ENCODE results near the gene TGFBR2. TPM values are rescaled to one million over a fixed set of nuclear protein-coding genes. Genes with fewer than 3 reads are reported as not detected.

Gene TGFBR2
- total RNA-seq, result 221 TPM

DNA sequence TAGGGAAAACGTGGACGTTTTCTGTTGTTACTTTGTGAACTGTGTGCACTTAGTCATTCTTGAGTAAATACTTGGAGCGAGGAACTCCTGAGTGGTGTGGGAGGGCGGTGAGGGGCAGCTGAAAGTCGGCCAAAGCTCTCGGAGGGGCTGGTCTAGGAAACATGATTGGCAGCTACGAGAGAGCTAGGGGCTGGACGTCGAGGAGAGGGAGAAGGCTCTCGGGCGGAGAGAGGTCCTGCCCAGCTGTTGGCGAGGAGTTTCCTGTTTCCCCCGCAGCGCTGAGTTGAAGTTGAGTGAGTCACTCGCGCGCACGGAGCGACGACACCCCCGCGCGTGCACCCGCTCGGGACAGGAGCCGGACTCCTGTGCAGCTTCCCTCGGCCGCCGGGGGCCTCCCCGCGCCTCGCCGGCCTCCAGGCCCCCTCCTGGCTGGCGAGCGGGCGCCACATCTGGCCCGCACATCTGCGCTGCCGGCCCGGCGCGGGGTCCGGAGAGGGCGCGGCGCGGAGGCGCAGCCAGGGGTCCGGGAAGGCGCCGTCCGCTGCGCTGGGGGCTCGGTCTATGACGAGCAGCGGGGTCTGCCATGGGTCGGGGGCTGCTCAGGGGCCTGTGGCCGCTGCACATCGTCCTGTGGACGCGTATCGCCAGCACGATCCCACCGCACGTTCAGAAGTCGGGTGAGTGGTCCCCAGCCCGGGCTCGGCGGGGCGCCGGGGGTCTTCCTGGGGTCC, at the start of gene TGFBR2:
Gene TGFBR2, plus strand, starts transcription at position 301 of the 731 bp plus-strand sequence. Its CDS starts 283 bp downstream, at position 584.
- DNase-seq (ENCODE audit: low spot score) (peak; percentile 95), ATAC-seq (peak; percentile 96)
- intact Hi-C loops (cut with DNase I), result no loop called here

GRCh38 chr3:30557746-30558303, 48.6 kb upstream of the TGFBR2 start:
- DNase-seq (ENCODE audit: low spot score) (no peak), ATAC-seq (no peak)
- intact Hi-C loops (cut with DNase I), result no loop called here

DNA sequence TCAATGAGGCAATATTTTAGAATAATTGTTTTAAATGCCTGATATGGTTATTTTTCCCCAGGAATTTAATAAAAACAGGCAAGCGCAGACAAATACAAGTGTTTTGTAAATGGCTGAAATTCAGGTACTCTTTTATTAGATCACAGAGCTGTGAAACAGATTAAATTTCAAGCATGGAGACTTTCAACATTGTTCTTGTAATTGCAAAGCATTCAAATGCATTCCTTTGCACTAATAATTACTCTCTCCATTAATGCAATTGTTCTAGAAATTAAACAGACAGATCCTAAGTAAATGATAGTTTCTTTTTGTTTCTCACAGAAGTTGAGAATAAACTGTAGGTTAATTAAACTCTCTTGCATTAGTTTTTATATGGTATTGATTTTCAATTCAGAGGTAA, 42.4 kb upstream of the TGFBR2 start:
- ATAC-seq (no peak), DNase-seq (ENCODE audit: low spot score) (no peak)
- intact Hi-C loops (cut with DNase I), result no loop called here

GRCh38 chr3:30567139-30567753, 39.2 kb upstream of the TGFBR2 start:
- intact Hi-C loops (cut with DNase I), result no loop called here
- ATAC-seq (no peak), DNase-seq (ENCODE audit: low spot score) (no peak)

GRCh38 chr3:30576946-30577345, 29.5 kb upstream of the TGFBR2 start:
- DNase-seq (ENCODE audit: low spot score) (no peak), ATAC-seq (no peak)
- intact Hi-C loops (cut with DNase I), result no loop called here

- no peak for ATAC-seq
- DNase-seq (ENCODE audit: low spot score), result no peak
- intact Hi-C loops (cut with DNase I), result no loop called here
These were observed 28.6 kb upstream of the TGFBR2 start for GRCh38 chr3:30577788-30578187.

- DNase-seq (ENCODE audit: low spot score) (no peak), ATAC-seq (peak; percentile 87)
- intact Hi-C loops (cut with DNase I), result no loop called here
These were observed 27.9 kb upstream of the TGFBR2 start for GRCh38 chr3:30578479-30578878.

- DNase-seq (ENCODE audit: low spot score) (no peak), ATAC-seq (no peak)
- intact Hi-C loops (cut with DNase I), result no loop called here
These were observed 27.3 kb upstream of the TGFBR2 start for GRCh38 chr3:30578986-30579579.

GRCh38 chr3:30581067-30581585, 25.3 kb upstream of the TGFBR2 start:
- ATAC-seq, result no peak
- DNase-seq (ENCODE audit: low spot score), result no peak
- intact Hi-C loops (cut with DNase I), result no loop called here

DNA sequence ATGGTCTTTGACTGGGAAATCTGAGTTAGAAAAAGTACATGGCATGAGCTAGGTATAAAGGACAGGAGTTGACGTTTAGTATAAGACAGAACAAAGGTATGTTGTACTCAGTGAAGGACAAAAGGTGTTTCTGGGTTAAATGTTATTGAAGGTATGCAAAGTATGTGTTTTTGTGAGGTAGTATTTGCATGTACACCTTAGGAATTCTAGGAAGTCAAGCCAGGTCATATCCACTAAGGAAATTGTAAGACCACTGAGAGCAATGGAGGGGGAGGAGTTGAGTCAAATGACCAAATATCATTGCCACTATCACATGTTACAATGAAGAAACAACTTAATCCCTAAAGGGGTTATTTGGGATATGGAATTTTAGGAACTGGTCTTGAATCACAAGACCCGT, 24.4 kb upstream of the TGFBR2 start:
- no peak for ATAC-seq
- no peak for DNase-seq (ENCODE audit: low spot score)
- intact Hi-C loops (cut with DNase I), result no loop called here

- intact Hi-C loops (cut with DNase I), result no loop called here
- ATAC-seq, result no peak
These were observed 22.4 kb upstream of the TGFBR2 start for GRCh38 chr3:30583973-30584372.

DNA sequence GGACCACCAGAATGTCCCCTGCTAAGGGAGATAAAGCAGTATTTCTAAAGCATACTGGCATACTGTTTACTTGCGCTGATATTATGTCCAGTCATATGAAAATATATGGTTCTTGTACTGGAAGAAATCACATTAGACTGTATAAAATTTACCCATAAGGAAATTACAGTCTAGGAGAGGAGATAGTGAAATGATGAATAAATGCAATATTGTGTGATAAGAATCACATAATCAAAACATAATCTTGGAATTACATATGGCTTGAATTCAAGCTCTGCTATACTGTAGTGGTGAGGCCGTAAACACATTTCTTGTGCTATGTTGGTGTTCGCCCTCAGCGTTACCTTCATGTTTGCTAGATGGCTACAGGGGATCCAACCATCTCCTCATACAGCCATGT, 20.7 kb upstream of the TGFBR2 start:
- intact Hi-C loops (cut with DNase I), result no loop called here
- no peak for ATAC-seq
- no peak for DNase-seq (ENCODE audit: low spot score)

More at GRCh38 chr3:30583973-30584372, 22.4 kb upstream of the TGFBR2 start:
- DNase-seq (ENCODE audit: low spot score), result no peak

GRCh38 chr3:30586096-30586805, 20.1 kb upstream of the TGFBR2 start:
- DNase-seq (ENCODE audit: low spot score) (no peak), ATAC-seq (no peak)
- intact Hi-C loops (cut with DNase I), result no loop called here

DNA sequence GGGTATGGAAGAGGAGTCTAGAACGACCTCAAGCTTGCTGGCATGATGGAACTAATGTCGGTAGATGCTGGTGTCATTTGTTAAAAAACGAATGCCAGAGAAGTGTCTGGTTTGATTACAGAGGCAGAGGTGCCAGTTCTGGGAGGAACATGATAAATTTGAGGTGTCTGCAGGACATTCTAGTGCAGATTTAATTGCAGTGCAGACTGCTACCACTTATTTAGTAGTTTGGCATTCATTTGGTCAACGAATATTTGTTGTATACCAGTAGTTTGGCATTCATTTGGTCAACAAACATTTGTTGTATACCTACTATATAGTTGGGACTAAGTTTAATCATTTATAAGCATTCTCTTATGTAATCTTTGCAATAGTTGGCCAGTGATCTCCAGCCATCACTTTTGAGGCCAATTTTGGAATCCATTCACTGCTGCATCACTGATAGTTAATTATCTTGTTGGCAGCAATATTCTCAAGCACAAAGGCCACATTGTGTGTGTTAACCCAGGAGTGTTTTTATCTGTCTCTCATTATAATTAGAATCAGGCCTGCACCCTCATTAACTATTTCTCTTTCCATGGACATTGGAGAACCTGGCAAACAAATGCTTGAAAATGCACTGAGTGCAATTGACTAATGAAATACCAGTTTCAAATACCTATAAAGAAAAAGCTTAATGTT, 19.5 kb upstream of the TGFBR2 start:
- intact Hi-C loops (cut with DNase I), result no loop called here
- DNase-seq (ENCODE audit: low spot score) (no peak), ATAC-seq (no peak)

DNA sequence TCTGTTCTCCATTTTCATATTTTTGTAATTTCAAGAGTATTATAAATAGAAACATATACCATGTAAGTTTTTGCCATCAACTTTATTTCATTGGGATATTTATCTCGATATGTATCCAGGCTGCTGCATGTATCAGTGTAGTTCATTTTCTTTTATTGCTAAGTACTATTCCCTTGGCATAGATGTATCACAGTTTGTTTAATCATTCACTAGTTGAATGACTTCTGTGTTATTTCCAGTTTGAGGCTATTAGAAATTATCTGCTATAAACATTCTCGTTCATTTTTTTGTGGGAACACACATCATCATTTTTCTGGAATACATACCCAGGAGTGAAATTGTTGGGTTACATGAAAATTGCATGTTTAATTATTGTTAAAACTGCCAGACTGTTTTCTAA, 18.5 kb upstream of the TGFBR2 start:
- intact Hi-C loops (cut with DNase I), result no loop called here
- DNase-seq (ENCODE audit: low spot score) (no peak), ATAC-seq (no peak)

DNA sequence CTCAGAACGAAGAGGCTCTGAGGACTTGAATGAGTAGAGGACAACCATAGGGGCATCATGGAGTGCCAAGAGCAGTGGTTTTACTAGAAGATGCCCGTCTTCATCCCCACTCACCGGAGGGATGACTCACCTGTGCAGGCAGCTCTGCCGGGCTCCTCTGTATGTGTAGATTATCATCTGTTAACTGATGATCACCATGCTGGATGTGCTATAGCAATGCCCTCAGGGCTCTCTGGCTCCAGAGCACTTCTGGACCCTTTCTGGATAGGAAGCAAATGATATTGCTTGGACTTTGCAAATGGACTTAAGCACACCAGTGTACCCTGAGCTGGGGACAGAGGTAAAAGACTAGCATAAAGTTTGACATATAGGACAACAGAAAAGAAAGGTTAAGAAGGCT, 10.2 kb upstream of the TGFBR2 start:
- ATAC-seq, result no peak
- intact Hi-C loops (cut with DNase I), result no loop called here
- no peak for DNase-seq (ENCODE audit: low spot score)

- ATAC-seq (peak; percentile 86), DNase-seq (ENCODE audit: low spot score) (no peak)
- intact Hi-C loops (cut with DNase I), result no loop called here
These were observed 9.2 kb upstream of the TGFBR2 start for GRCh38 chr3:30597131-30597768.

GRCh38 chr3:30597769-30598134, 8.6 kb upstream of the TGFBR2 start:
- ATAC-seq (no peak), DNase-seq (ENCODE audit: low spot score) (no peak)
- intact Hi-C loops (cut with DNase I), result no loop called here
